Neural crest cell (in vitro differentiated cells): ENCODE measurements around the gene DBH. TPM values are rescaled to one million over a fixed set of nuclear protein-coding genes. Genes with fewer than 3 reads are reported as not detected.

Experiments used
- DNase-seq: peaks from one replicate; pipeline ENCODE4 v3.0.0; 2021; ENCODE audit warnings: low read depth, mixed read lengths, low spot score
- H3K27ac Mint-ChIP-seq: one replicate; pipeline ENCODE4 v1.8.0; 2021; ENCODE audit warnings: mild to moderate bottlenecking, mixed read lengths; ENCODE audit not compliant: unreplicated experiment
- H3K27me3 Mint-ChIP-seq: 2 replicates; pipeline ENCODE4 v1.8.0; 2021; ENCODE audit warnings: low read depth, mild to moderate bottlenecking, mixed read lengths
- H3K36me3 Mint-ChIP-seq: 2 replicates; pipeline ENCODE4 v1.8.0; 2021; ENCODE audit warnings: low read depth, mild to moderate bottlenecking, mixed read lengths
- H3K4me1 Mint-ChIP-seq: 2 replicates; pipeline ENCODE4 v1.8.0; 2021; ENCODE audit warnings: mixed read lengths
- H3K4me3 Mint-ChIP-seq: one replicate; pipeline ENCODE4 v1.8.0; 2021; ENCODE audit warnings: mild to moderate bottlenecking, mixed read lengths
- H3K9me3 Mint-ChIP-seq: 2 replicates; pipeline ENCODE4 v1.8.0; 2021; ENCODE audit warnings: mixed read lengths
- CTCF ChIP-seq: fragments of 200-600 bp; sonication (generic); conservative IDR thresholded peaks from 2 replicates; pipeline ENCODE4 v1.5.0; 2021; ENCODE audit warnings: antibody characterized with exemption, mild to moderate bottlenecking
- long read RNA-seq: library from polyadenylated mRNA; unstranded; transcript quantifications from one replicate; pipeline ENCODE4 v2.0.0, GENCODE V29; 2020
- total RNA-seq: library from RNA; stranded (reverse); gene quantifications from 2 replicates; pipeline ENCODE4 v1.2.1, GENCODE V29; 2021

DBH gene
- 0.59 and 0.75 TPM in 2 replicates for total RNA-seq
- long read RNA-seq, result 0 reads

- peaks cover 35% of the 10 kb centered on the region for H3K4me1 Mint-ChIP-seq
- H3K27ac Mint-ChIP-seq, result peak within 1 kb of the TSS; percentile 14
- no peak within 1 kb of the TSS for H3K4me3 Mint-ChIP-seq
Measured at GRCh38 chr9:133635533-133636531, at the start of gene DBH. TSS of gene DBH (plus strand) at chr9:133636363. CDS start at chr9:133636372, 9 bp downstream.

GRCh38 chr9:133587051-133587450 is 49.1 kb upstream of the DBH start:
- Mint-ChIP-seq H3K4me1 (peaks cover 11% of the 10 kb centered on the region), H3K9me3 (peaks cover 4% of the 10 kb centered on the region), H3K36me3 (no peaks in the 10 kb centered on the region), H3K27ac (no peak overlapping the region), H3K4me3 (no peak overlapping the region), H3K27me3 (peaks cover 13% of the 10 kb centered on the region)
- TF ChIP-seq CTCF, result no peak
- no peak for DNase-seq

More at GRCh38 chr9:133635533-133636531, at the start of gene DBH:
- no peak for DNase-seq
- Mint-ChIP-seq H3K36me3 (no peaks in the 10 kb centered on the region), H3K9me3 (no peaks in the 10 kb centered on the region), H3K27me3 (peaks cover 29% of the 10 kb centered on the region)
- no peak for TF ChIP-seq CTCF

- H3K36me3 Mint-ChIP-seq, result no peaks in the 10 kb centered on the region
- H3K27me3 Mint-ChIP-seq, result peaks cover 13% of the 10 kb centered on the region
- TF ChIP-seq CTCF, result no peak
- H3K27ac Mint-ChIP-seq, result no peak overlapping the region
- no peak overlapping the region for H3K4me3 Mint-ChIP-seq
- H3K9me3 Mint-ChIP-seq, result peaks cover 4% of the 10 kb centered on the region
- H3K4me1 Mint-ChIP-seq, result peaks cover 11% of the 10 kb centered on the region
- DNase-seq, result no peak
Measured at GRCh38 chr9:133587466-133587865, 48.7 kb upstream of the DBH start.

GRCh38 chr9:133589454-133590227 is 46.5 kb upstream of the DBH start:
- DNase-seq, result no peak
- no peak overlapping the region for H3K4me3 Mint-ChIP-seq
- H3K9me3 Mint-ChIP-seq, result peaks cover 4% of the 10 kb centered on the region
- H3K4me1 Mint-ChIP-seq, result peaks cover 6% of the 10 kb centered on the region
- H3K27me3 Mint-ChIP-seq, result peaks cover 12% of the 10 kb centered on the region
- peak; percentile 62 for TF ChIP-seq CTCF
- no peaks in the 10 kb centered on the region for H3K36me3 Mint-ChIP-seq
- no peak overlapping the region for H3K27ac Mint-ChIP-seq

- peaks cover 3% of the 10 kb centered on the region for H3K4me1 Mint-ChIP-seq
- H3K9me3 Mint-ChIP-seq, result peaks cover 4% of the 10 kb centered on the region
- H3K36me3 Mint-ChIP-seq, result no peaks in the 10 kb centered on the region
Measured at GRCh38 chr9:133590231-133590855, 45.8 kb upstream of the DBH start.

More at GRCh38 chr9:133590231-133590855, 45.8 kb upstream of the DBH start:
- TF ChIP-seq CTCF, result no peak
- Mint-ChIP-seq H3K27me3 (peaks cover 9% of the 10 kb centered on the region), H3K4me3 (no peak overlapping the region), H3K27ac (no peak overlapping the region)
- no peak for DNase-seq
